ENCODE measurements around the gene RCL1. TPM values are rescaled to one million over a fixed set of nuclear protein-coding genes. Genes with fewer than 3 reads are reported as not detected.

The RCL1 gene
- total and polyA plus RNA-seq, 2 donors (not counting 1 experiment from before 2014, with no cell fraction given): 10.5 to 21.7 TPM

DNA sequence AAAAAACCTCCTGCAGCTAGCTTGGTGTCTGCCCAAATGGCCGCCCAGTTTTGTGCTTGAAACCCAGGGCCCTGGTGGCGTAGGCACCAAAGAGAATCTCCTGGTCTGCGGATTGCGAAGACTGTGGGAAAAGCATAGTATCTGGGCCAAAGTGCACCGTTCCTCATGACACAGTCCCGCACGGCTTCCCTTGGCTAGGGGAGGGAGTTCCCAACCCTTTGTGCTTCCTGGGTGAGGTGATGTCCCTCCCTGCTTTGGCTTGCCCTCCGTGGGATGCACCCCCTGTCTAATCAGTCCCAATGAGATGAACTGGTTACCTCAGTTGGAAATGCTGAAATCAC, 109.4 kb downstream of the RCL1 start:
- H3K4me3 Mint-ChIP-seq: peak overlapping the region; percentile 56
- POLR2A ChIA-PET: interaction anchor here (1.4 kb wide), 1 partner anchor 80 kb away, joined by 3 read pairs; no protein-coding TSS in a partner anchor
- WGBS (ENCODE audit: insufficient coverage): 96% methylated on average over 7 of the region's 8 CpGs

DNA sequence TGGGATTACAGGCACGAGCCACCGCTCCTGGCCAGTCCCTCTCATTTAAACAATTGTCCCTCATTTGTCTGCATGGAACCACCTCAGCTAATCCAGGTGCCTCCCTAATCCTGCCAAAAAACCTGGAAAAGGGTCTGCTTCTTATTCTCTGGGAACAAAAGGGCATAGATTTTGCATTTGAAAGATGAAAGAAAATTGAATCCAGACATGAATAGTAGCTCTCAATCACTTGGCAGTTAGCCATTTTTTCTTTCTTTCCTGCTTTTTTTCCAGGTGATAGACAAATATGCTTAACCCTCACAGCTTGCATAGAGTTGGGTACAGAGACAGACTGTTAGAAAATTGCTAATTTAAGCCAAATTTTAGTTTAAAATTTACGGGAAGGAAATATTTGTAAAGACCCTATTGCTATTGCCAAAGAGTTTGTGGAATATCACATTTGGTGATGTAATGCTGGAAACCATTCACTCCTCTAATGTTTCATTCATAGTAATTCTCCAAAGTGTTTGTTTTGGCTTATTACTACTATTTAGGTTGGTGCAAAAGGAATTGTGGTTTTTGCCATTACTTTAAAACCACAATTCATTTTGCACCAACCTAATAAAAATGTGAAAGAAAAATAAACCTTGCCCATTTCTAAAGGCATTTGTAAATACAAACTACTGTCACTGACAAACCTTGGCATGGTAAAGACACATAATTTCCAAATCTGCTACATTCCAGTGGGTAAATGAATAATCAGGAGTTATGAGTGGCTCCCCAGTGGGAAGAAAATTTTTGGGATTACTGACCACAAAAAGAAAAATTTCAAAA, 111.8 kb downstream of the RCL1 start:
- intact Hi-C loops (cut with micrococcal nuclease): no loop called here
- H3K27ac ChIP-seq (ENCODE audit: low read length in 2 of 2): no peak overlapping the region
- no peak overlapping the region for H3K27ac Mint-ChIP-seq
- POLR2A ChIA-PET: no interaction called here
- TF ChIP-seq, protein P1, sequence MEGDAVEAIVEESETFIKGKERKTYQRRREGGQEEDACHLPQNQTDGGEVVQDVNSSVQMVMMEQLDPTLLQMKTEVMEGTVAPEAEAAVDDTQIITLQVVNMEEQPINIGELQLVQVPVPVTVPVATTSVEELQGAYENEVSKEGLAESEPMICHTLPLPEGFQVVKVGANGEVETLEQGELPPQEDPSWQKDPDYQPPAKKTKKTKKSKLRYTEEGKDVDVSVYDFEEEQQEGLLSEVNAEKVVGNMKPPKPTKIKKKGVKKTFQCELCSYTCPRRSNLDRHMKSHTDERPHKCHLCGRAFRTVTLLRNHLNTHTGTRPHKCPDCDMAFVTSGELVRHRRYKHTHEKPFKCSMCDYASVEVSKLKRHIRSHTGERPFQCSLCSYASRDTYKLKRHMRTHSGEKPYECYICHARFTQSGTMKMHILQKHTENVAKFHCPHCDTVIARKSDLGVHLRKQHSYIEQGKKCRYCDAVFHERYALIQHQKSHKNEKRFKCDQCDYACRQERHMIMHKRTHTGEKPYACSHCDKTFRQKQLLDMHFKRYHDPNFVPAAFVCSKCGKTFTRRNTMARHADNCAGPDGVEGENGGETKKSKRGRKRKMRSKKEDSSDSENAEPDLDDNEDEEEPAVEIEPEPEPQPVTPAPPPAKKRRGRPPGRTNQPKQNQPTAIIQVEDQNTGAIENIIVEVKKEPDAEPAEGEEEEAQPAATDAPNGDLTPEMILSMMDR (IDR thresholded peaks at IDR 0.05): no peak
- no peak for TF ChIP-seq EZH2 (IDR thresholded peaks at IDR 0.05; ENCODE audit: borderline replicate concordance, insufficient read depth, low read depth, low read length, poor library complexity, severe bottlenecking)
- no peak overlapping the region for H2AFZ ChIP-seq (ENCODE audit: insufficient read depth, low read depth, low read length, poor library complexity, severe bottlenecking)
- peaks cover 5% of the 10 kb centered on the region for H3K9me3 Mint-ChIP-seq (ENCODE audit: insufficient read depth)
- H3K9me3 ChIP-seq (ENCODE audit: control extremely low read depth in 1 of 3, control insufficient read depth in 2 of 3, insufficient read depth in 1 of 3, low read length in 2 of 3): peaks cover 0 to 3% (median 0%) of the 10 kb centered on the region in 3 donors
- DNase-seq: no peak
- WGBS (ENCODE audit: insufficient coverage): 100% methylated on average over 1 of the region's 3 CpGs
- ATAC-seq (ENCODE audit: low read depth): no peak
- no peaks in the 10 kb centered on the region for H3K27me3 Mint-ChIP-seq
- peaks cover 12% of the 10 kb centered on the region for H3K4me1 Mint-ChIP-seq
- H3K4me3 Mint-ChIP-seq: no peak overlapping the region
- no peak overlapping the region for H3K4me3 ChIP-seq (ENCODE audit: control extremely low read depth in 1 of 5, extremely low read depth in 1 of 5, insufficient read depth in 1 of 5, low read depth in 2 of 5, low read length in 4 of 5)
- CTCF ChIA-PET: interaction anchor here (0.9 kb wide), 1 partner anchor 20 kb away, joined by 3 read pairs; no protein-coding TSS in a partner anchor
- H3K4me2 ChIP-seq (replicated peaks; ENCODE audit: low read depth, low read length, poor library complexity, severe bottlenecking): no peak overlapping the region
- H3K4me1 ChIP-seq (ENCODE audit: control insufficient read depth in 2 of 2, insufficient read depth in 2 of 2, low read length in 2 of 2): peaks cover 6 to 9% of the 10 kb centered on the region in 2 donors
- H4K20me1 ChIP-seq (ENCODE audit: control insufficient read depth, insufficient read depth, low read length, poor library complexity, severe bottlenecking): no peaks in the 10 kb centered on the region
- H3K27me3 ChIP-seq (replicated peaks in 1 of 4; ENCODE audit: control extremely low read depth in 1 of 4, control insufficient read depth in 3 of 4, insufficient read depth in 4 of 4, low read length in 3 of 4): no peaks in the 10 kb centered on the region
- no peaks in the 10 kb centered on the region for H3K79me2 ChIP-seq (ENCODE audit: control insufficient read depth, insufficient read depth, low read length)
- no peak overlapping the region for H3K9ac ChIP-seq (ENCODE audit: low read length)
- no peaks in the 10 kb centered on the region for H3K36me3 ChIP-seq (replicated peaks in 1 of 2; ENCODE audit: control extremely low read depth in 1 of 2, control insufficient read depth in 1 of 2, extremely low read depth in 1 of 2, insufficient read depth in 2 of 2, low read length in 1 of 2)

More for the DNA sequence above, 109.4 kb downstream of the RCL1 start:
- H3K27ac ChIP-seq (ENCODE audit: low read length in 2 of 2): no peak overlapping the region
- no peaks in the 10 kb centered on the region for H3K27me3 ChIP-seq (replicated peaks in 1 of 4; ENCODE audit: control extremely low read depth in 1 of 4, control insufficient read depth in 3 of 4, insufficient read depth in 4 of 4, low read length in 3 of 4)
- no peaks in the 10 kb centered on the region for H4K20me1 ChIP-seq (ENCODE audit: control insufficient read depth, insufficient read depth, low read length, poor library complexity, severe bottlenecking)
- intact Hi-C loops (cut with micrococcal nuclease): no loop called here
- peaks cover 0 to 3% (median 0%) of the 10 kb centered on the region in 3 donors for H3K9me3 ChIP-seq (ENCODE audit: control extremely low read depth in 1 of 3, control insufficient read depth in 2 of 3, insufficient read depth in 1 of 3, low read length in 2 of 3)
- peaks cover 6 to 9% of the 10 kb centered on the region in 2 donors for H3K4me1 ChIP-seq (ENCODE audit: control insufficient read depth in 2 of 2, insufficient read depth in 2 of 2, low read length in 2 of 2)
- H3K36me3 ChIP-seq (replicated peaks in 1 of 2; ENCODE audit: control extremely low read depth in 1 of 2, control insufficient read depth in 1 of 2, extremely low read depth in 1 of 2, insufficient read depth in 2 of 2, low read length in 1 of 2): no peaks in the 10 kb centered on the region
- peak overlapping the region in 1 of 5 experiments; percentile 39 for H3K4me3 ChIP-seq (ENCODE audit: control extremely low read depth in 1 of 5, extremely low read depth in 1 of 5, insufficient read depth in 1 of 5, low read depth in 2 of 5, low read length in 4 of 5)
- Mint-ChIP-seq H3K9me3 (ENCODE audit: insufficient read depth) (peaks cover 10% of the 10 kb centered on the region), H3K4me1 (peaks cover 12% of the 10 kb centered on the region), H3K27ac (peak overlapping the region; percentile 65), H3K27me3 (no peaks in the 10 kb centered on the region)
- CTCF ChIA-PET: no interaction called here
- ATAC-seq (ENCODE audit: low read depth): no peak
- no peak overlapping the region for H3K9ac ChIP-seq (ENCODE audit: low read length)
- no peak for DNase-seq
- TF ChIP-seq, protein P1 (IDR thresholded peaks at IDR 0.05): no peak
- TF ChIP-seq EZH2 (IDR thresholded peaks at IDR 0.05; ENCODE audit: borderline replicate concordance, insufficient read depth, low read depth, low read length, poor library complexity, severe bottlenecking): no peak
- H3K79me2 ChIP-seq (ENCODE audit: control insufficient read depth, insufficient read depth, low read length): no peaks in the 10 kb centered on the region
- peak overlapping the region; percentile 70 for H2AFZ ChIP-seq (ENCODE audit: insufficient read depth, low read depth, low read length, poor library complexity, severe bottlenecking)
- peak overlapping the region; percentile 47 for H3K4me2 ChIP-seq (replicated peaks; ENCODE audit: low read depth, low read length, poor library complexity, severe bottlenecking)

Measured in B cell (primary cell).